Esophagus (tissue), 2 donors: ENCODE measurements around the gene AIF1. TPM values are rescaled to one million over a fixed set of nuclear protein-coding genes. Genes with fewer than 3 reads are reported as not detected.
A peak's percentile ranks its signal among the peaks of the same experiment; 100 is the strongest.

Experiments used
- H3K27ac ChIP-seq, 2 donors: one replicate each; pipeline ENCODE4 v1.5.1; 2013; ENCODE audit warnings: low read depth in 2 of 2, mild to moderate bottlenecking in 2 of 2, inconsistent platforms in 1 of 2, low read length in 1 of 2, moderate library complexity in 1 of 2
- H3K27me3 ChIP-seq, 2 donors: one replicate each; pipeline ENCODE4 v1.6.1; 2013; ENCODE audit warnings: low read length in 2 of 2, control low read depth in 1 of 2, mild to moderate bottlenecking in 1 of 2; ENCODE audit not compliant: insufficient read depth in 2 of 2, control insufficient read depth in 1 of 2
- H3K36me3 ChIP-seq, 2 donors: one replicate each; pipeline ENCODE4 v1.6.1; 2013; ENCODE audit warnings: low read length in 1 of 2; ENCODE audit not compliant: control insufficient read depth in 2 of 2, insufficient read depth in 2 of 2
- H3K4me1 ChIP-seq, 2 donors: one replicate each; pipeline ENCODE4 v1.6.1; 2013; ENCODE audit warnings: low read length in 1 of 2; ENCODE audit not compliant: control insufficient read depth in 2 of 2, insufficient read depth in 2 of 2
- H3K4me3 ChIP-seq, 2 donors: one replicate each; pipeline ENCODE4 v1.5.1; 2013; ENCODE audit warnings: low read length in 2 of 2, mild to moderate bottlenecking in 2 of 2, low read depth in 1 of 2, moderate library complexity in 1 of 2
- H3K9me3 ChIP-seq, 2 donors: one replicate each; pipeline ENCODE4 v1.6.1; 2013; ENCODE audit warnings: mild to moderate bottlenecking in 2 of 2, low read depth in 1 of 2, low read length in 1 of 2, moderate library complexity in 1 of 2; ENCODE audit not compliant: control insufficient read depth in 2 of 2, insufficient read depth in 1 of 2
- WGBS, 2 donors: extraction: QIAGEN DNeasy Blood & Tissue Kit; methylation state at CpG; one replicate each; pipeline ENCODE4 v1.1.7; 2013; 5-methylcytosine and 5-hydroxymethylcytosine counted together
- polyA plus RNA-seq, 2 donors: library from polyadenylated mRNA; stranded (reverse); fragments of 200-250 nt; gene quantifications; one replicate each; pipeline ENCODE4 v1.2.3, GENCODE V29; 2013
- donor health status: healthy with polysubstance abuse.
- donor health status: Bipolar disorder and iron deficiency.

Gene AIF1
- polyA plus RNA-seq, 2 donors, result 8.0 to 12.6 TPM

- H3K27me3 ChIP-seq, result no peaks in the 10 kb centered on the region
- H3K4me1 ChIP-seq, result no peaks in the 10 kb centered on the region
- no peaks in the 10 kb centered on the region for H3K9me3 ChIP-seq
- H3K27ac ChIP-seq, result peak overlapping the region; percentile 99 to 100
- H3K4me3 ChIP-seq, result peak overlapping the region; percentile 71 to 87
- 0% methylated on average over 50 of the region's 50 CpGs for WGBS, 2 donors
- H3K36me3 ChIP-seq, result peaks cover 6 to 10% of the 10 kb centered on the region in 2 donors
Measured at GRCh38 chr6:31619805-31620585, 5.0 kb downstream of the AIF1 start.

- WGBS, 2 donors, result 0% methylated on average over 36 to 66 of the region's 67 CpGs
- H3K36me3 ChIP-seq, result peaks cover 13 to 17% of the 10 kb centered on the region in 2 donors
- H3K27me3 ChIP-seq, result no peaks in the 10 kb centered on the region
- no peaks in the 10 kb centered on the region for H3K4me1 ChIP-seq
- H3K4me3 ChIP-seq, result peak within 1 kb of the TSS; percentile 71 to 87
- peak within 1 kb of the TSS; percentile 99 to 100 for H3K27ac ChIP-seq
- no peaks in the 10 kb centered on the region for H3K9me3 ChIP-seq
Measured at GRCh38 chr6:31620586-31621319, 5.7 kb downstream of the AIF1 start, which contains the start of gene PRRC2A. Gene PRRC2A (plus strand): TSS chr6:31620715. CDS start chr6:31622790, 2,075 bp downstream.

- 7 to 8% methylated on average over 15 of the region's 15 CpGs for WGBS, 2 donors
- peaks cover 16 to 20% of the 10 kb centered on the region in 2 donors for H3K36me3 ChIP-seq
- peak overlapping the region; percentile 93 to 99 for H3K27ac ChIP-seq
- H3K27me3 ChIP-seq, result no peaks in the 10 kb centered on the region
- no peaks in the 10 kb centered on the region for H3K4me1 ChIP-seq
- H3K4me3 ChIP-seq, result peak overlapping the region; percentile 71 to 87
- no peaks in the 10 kb centered on the region for H3K9me3 ChIP-seq
Measured at GRCh38 chr6:31621320-31621939, 6.4 kb downstream of the AIF1 start.

GRCh38 chr6:31621991-31622390 lies 7.0 kb downstream of the AIF1 start:
- H3K9me3 ChIP-seq, result no peaks in the 10 kb centered on the region
- 18% methylated on average over 4 of the region's 4 CpGs for WGBS, 2 donors
- no peaks in the 10 kb centered on the region for H3K27me3 ChIP-seq
- peak overlapping the region; percentile 89 to 99 for H3K27ac ChIP-seq
- peak overlapping the region in 1 of 2 donors; percentile 71 for H3K4me3 ChIP-seq
- no peaks in the 10 kb centered on the region for H3K4me1 ChIP-seq
- H3K36me3 ChIP-seq, result peaks cover 18 to 25% of the 10 kb centered on the region in 2 donors

GRCh38 chr6:31622684-31623091 lies 7.7 kb downstream of the AIF1 start:
- 32 to 41% methylated on average over 10 of the region's 10 CpGs for WGBS, 2 donors
- H3K4me1 ChIP-seq, result no peaks in the 10 kb centered on the region
- H3K4me3 ChIP-seq, result peak overlapping the region in 1 of 2 donors; percentile 71
- H3K9me3 ChIP-seq, result no peaks in the 10 kb centered on the region
- peaks cover 24 to 32% of the 10 kb centered on the region in 2 donors for H3K36me3 ChIP-seq
- H3K27me3 ChIP-seq, result no peaks in the 10 kb centered on the region
- H3K27ac ChIP-seq, result peak overlapping the region; percentile 71 to 99

GRCh38 chr6:31624070-31624469 lies 9.0 kb downstream of the AIF1 start:
- Histone ChIP-seq H3K4me1 (no peaks in the 10 kb centered on the region), H3K4me3 (no peak overlapping the region), H3K27ac (no peak overlapping the region), H3K9me3 (no peaks in the 10 kb centered on the region), H3K27me3 (no peaks in the 10 kb centered on the region), H3K36me3 (peaks cover 29 to 38% of the 10 kb centered on the region in 2 donors)
- WGBS, 2 donors, result 82 to 86% methylated on average over 10 of the region's 10 CpGs

GRCh38 chr6:31626952-31627351 lies 11.9 kb downstream of the AIF1 start:
- WGBS, 2 donors, result 88 to 91% methylated on average over 10 of the region's 10 CpGs
- H3K4me1 ChIP-seq, result no peaks in the 10 kb centered on the region
- no peaks in the 10 kb centered on the region for H3K9me3 ChIP-seq
- no peak overlapping the region for H3K27ac ChIP-seq
- H3K4me3 ChIP-seq, result no peak overlapping the region
- no peaks in the 10 kb centered on the region for H3K27me3 ChIP-seq
- peaks cover 40 to 57% of the 10 kb centered on the region in 2 donors for H3K36me3 ChIP-seq

- no peaks in the 10 kb centered on the region for H3K9me3 ChIP-seq
- H3K36me3 ChIP-seq, result peaks cover 40 to 65% of the 10 kb centered on the region in 2 donors
- no peak overlapping the region for H3K4me3 ChIP-seq
- no peaks in the 10 kb centered on the region for H3K4me1 ChIP-seq
- H3K27ac ChIP-seq, result no peak overlapping the region
- no peaks in the 10 kb centered on the region for H3K27me3 ChIP-seq
- WGBS, 2 donors, result 96% methylated on average over 19 of the region's 19 CpGs
Measured at GRCh38 chr6:31627690-31628287, 12.8 kb downstream of the AIF1 start.

GRCh38 chr6:31629014-31629413 lies 14.0 kb downstream of the AIF1 start:
- no peaks in the 10 kb centered on the region for H3K4me1 ChIP-seq
- no peak overlapping the region for H3K27ac ChIP-seq
- H3K4me3 ChIP-seq, result no peak overlapping the region
- no peaks in the 10 kb centered on the region for H3K27me3 ChIP-seq
- 89 to 91% methylated on average over 7 of the region's 7 CpGs for WGBS, 2 donors
- H3K9me3 ChIP-seq, result no peaks in the 10 kb centered on the region
- H3K36me3 ChIP-seq, result peaks cover 43 to 66% of the 10 kb centered on the region in 2 donors
